C4-2B (cell line): Measurements from ENCODE around the gene KLHDC10.

ENCODE experiments used
- CTCF ChIP-seq: fragments of 450-650 bp; conservative IDR thresholded peaks from 2 replicates; pipeline ENCODE4 v1.5.1; 2017; ENCODE audit warnings: mild to moderate bottlenecking
- ZFX ChIP-seq: fragments of 450-650 bp; IDR thresholded peaks from 2 replicates; pipeline ENCODE4 v1.6.1; 2017

GRCh38 chr7:130118294-130118693 is 48.0 kb downstream of the KLHDC10 start:
- TF ChIP-seq CTCF (no peak), ZFX (no peak)
